ENCODE measurements around the gene MMD.

- TF ChIP-seq CTCF (IDR thresholded peaks at IDR 0.05; ENCODE audit: insufficient read depth, low read length, poor library complexity, severe bottlenecking) (no peak), EZH2phosphoT487 (conservative IDR thresholded peaks at IDR 0.05; ENCODE audit: low read length) (no peak)
These were observed 15.5 kb upstream of the MMD start for GRCh38 chr17:55437159-55437605.

All from SU-DHL-6 (cell line).